ENCODE results near the gene CHP2. TPM values are rescaled to one million over a fixed set of nuclear protein-coding genes. Genes with fewer than 3 reads are reported as not detected.

CHP2 gene
- not detected for total RNA-seq

DNA sequence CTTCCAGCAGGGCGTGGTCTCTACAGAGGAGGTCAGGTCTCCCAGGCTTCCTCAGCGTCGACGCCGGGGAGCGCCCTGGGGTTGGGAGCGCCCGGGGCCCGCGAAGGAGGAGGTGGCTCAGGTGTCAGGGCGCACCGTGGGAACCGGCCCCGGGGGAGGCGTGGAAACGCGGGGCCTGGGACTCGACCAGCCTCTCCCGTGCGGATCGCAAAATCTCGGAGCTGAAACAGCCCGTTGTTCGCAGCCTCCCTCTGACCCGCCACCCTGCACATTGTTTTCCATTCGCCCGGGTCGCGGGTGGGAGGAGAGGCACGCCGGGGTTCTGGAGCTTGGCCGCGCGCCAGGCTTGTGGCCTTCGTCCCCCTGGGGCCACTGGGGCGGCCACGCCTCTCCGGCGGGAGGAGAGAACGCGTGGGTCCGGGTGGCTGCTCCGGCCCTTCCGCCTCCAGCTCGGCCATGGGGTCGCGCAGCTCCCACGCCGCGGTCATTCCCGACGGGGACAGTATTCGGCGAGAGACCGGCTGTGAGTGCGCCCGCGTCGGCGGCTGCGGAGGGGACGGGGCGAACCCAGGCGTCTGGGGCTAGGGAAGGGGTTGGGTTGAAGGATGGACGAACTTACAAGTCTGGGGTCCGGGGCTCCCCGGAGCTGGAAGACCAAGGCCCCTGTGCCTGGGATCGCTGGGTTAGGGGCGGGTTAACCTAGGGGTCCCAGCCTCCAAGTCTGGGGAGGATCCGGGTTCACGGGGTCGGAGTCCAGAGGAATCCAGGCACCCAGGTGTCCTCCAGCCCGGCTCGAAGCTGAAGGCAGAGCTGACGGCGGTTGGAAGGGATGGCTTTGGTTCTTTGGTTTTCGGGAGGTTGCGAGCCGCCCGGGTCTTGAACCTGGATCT lies at the start of gene CHP2:
Gene CHP2 (plus strand): TSS at position 433 of the 890 bp plus-strand sequence. CDS start 24 bp downstream, at position 457.
- TF ChIP-seq, protein P1, sequence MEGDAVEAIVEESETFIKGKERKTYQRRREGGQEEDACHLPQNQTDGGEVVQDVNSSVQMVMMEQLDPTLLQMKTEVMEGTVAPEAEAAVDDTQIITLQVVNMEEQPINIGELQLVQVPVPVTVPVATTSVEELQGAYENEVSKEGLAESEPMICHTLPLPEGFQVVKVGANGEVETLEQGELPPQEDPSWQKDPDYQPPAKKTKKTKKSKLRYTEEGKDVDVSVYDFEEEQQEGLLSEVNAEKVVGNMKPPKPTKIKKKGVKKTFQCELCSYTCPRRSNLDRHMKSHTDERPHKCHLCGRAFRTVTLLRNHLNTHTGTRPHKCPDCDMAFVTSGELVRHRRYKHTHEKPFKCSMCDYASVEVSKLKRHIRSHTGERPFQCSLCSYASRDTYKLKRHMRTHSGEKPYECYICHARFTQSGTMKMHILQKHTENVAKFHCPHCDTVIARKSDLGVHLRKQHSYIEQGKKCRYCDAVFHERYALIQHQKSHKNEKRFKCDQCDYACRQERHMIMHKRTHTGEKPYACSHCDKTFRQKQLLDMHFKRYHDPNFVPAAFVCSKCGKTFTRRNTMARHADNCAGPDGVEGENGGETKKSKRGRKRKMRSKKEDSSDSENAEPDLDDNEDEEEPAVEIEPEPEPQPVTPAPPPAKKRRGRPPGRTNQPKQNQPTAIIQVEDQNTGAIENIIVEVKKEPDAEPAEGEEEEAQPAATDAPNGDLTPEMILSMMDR (IDR thresholded peaks at IDR 0.05; ENCODE audit: low read depth) = no peak

DNA sequence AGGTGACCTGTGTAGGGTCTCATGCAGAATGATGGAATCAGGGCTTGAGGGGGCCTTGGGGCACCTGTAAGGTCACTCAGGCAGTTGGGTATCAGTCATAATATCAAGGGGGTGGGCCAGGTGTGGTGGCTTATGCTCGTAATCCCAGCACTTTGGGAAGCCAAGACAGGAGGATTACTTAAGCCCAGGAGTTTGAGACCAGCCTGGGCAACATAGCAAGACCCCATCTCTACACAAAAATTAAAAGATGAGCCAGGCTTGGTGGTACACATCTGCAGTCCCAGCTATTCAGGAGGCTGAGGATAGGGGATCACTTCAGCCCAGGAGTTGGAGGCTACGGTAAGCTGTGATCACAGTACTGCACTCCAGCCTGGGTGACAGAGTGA lies 49.3 kb upstream of the CHP2 start:
- TF ChIP-seq, protein P1 (IDR thresholded peaks at IDR 0.05; ENCODE audit: low read depth) = no peak

- TF ChIP-seq, protein P1 (IDR thresholded peaks at IDR 0.05; ENCODE audit: low read depth) = no peak
Observed at GRCh38 chr16:23706439-23706838, 48.4 kb upstream of the CHP2 start.

DNA sequence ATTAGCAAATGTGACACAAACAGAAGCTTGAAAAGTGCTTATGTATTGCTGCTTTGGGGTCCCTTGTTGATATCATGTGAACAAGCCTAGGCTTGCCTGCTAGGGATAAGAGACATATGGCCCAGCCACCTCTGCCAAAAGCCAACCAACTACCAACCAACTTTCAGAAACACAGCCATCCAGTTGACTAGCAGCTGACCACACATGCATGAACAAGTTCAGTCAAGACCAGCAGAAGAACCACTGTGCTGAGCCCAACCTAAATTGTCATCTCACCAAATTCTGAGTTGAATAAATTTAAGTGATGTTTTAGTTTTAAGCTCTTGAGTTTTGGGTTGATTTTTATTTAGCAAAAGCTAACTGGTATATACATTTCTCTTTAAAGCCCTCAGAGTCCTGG lies 45.3 kb upstream of the CHP2 start:
- TF ChIP-seq, protein P1 (IDR thresholded peaks at IDR 0.05; ENCODE audit: low read depth) = no peak

DNA sequence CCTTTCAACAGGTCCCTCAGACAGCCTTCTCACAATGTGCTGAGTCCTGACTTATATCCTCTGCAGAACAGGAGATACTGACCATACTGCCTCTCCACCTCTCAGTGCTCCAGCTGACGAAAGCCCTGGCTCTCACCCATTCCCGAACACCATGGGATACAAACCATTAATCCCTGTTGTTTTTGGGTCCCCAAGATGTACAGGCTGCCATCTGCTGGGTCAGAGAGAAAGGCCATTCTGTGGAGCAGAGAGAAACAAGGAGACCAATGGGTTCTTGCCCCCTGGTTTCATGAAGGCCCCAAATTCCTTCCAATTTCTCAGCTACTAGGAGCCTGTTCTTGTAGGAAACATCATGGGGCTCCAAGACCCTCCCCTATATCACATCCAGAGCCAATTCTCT lies 44.8 kb upstream of the CHP2 start:
- TF ChIP-seq, protein P1 (IDR thresholded peaks at IDR 0.05; ENCODE audit: low read depth) = no peak

GRCh38 chr16:23710504-23710903 lies 44.3 kb upstream of the CHP2 start:
- TF ChIP-seq, protein P1 (IDR thresholded peaks at IDR 0.05; ENCODE audit: low read depth) = no peak

DNA sequence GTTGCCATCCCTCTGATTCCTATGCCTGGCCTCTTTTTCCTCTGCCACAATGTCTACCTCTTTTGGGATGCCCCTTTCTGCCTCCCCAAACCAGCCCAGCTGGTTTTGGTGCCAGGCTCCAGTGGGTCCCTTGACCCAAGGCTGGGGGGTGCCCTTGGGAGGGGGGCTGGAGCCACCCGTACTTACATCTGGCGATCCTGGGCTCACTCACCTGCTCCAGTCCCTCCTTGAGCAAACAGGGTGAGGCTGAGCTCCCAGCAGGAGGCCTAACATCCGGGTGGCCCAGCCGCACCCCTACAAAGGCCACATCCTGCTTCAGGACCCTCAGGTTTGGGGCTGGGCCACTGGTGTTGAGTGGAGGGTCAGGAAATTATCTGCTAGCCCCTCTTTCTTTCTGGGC lies 43.0 kb upstream of the CHP2 start:
- TF ChIP-seq, protein P1 (IDR thresholded peaks at IDR 0.05; ENCODE audit: low read depth) = no peak

All from subcutaneous adipose tissue (tissue), 4 donors.